Endothelial cell of umbilical vein (primary cell): ENCODE data around the gene PDE11A. TPM values are rescaled to one million over a fixed set of nuclear protein-coding genes. Genes with fewer than 3 reads are reported as not detected.

ENCODE experiments used
- BruUV-seq: library from RNA; stranded (reverse); fragments of 400-500 nt; replicated peaks from 2 replicates; lab custom pipeline; 2021; lab: Mats Ljungman, UMichigan
- CTCF ChIA-PET: fragments of 300-600, 350-600 bp; sonication (Branson Sonifier 250); formaldehyde crosslinking; loops from one replicate; lab custom pipeline; 2021; ENCODE audit warnings: antibody characterized with exemption, inconsistent platforms; lab: Charles Lee
- POLR2A ChIA-PET: fragments of 300-600, 350-600 bp; sonication (Branson Sonifier 250); formaldehyde crosslinking; loops from one replicate; lab custom pipeline; 2021; ENCODE audit warnings: antibody characterized with exemption, inconsistent platforms; lab: Charles Lee
- DNase-seq: peaks from one replicate; pipeline ENCODE4 v3.0.0-alpha.2; 2011; ENCODE audit warnings: low read depth, low spot score
- FAIRE-seq: peaks from 2 replicates; lab custom pipeline; 2011; peaks lifted over from hg19 to GRCh38; lab: Jason Lieb, UNC
- H2AFZ ChIP-seq: 2 replicates; pipeline ENCODE4 v1.6.0; 2012; ENCODE audit warnings: low read depth, low read length, control low read depth, inconsistent platforms
- H3K27ac ChIP-seq: 2 replicates; pipeline ENCODE4 v1.5.1; 2011; ENCODE audit warnings: low read depth, mild to moderate bottlenecking, control low read depth, low read length, moderate library complexity; ENCODE audit not compliant: insufficient read depth
- H3K27me3 ChIP-seq, 2 experiments: 2 replicates each; pipeline versions ENCODE4 v1.6.0 to v1.6.1; 2011; ENCODE audit warnings: low read length in 2 of 2, mixed read lengths in 1 of 2; ENCODE audit not compliant: control insufficient read depth in 2 of 2, insufficient read depth in 2 of 2
- H3K36me3 ChIP-seq, 2 experiments: 2 replicates in 1 of 2; 3 replicates in 1 of 2; pipeline ENCODE4 v1.5.1; 2011; ENCODE audit warnings: low read length in 2 of 2, mild to moderate bottlenecking in 1 of 2, moderate library complexity in 1 of 2; ENCODE audit not compliant: control insufficient read depth in 2 of 2, insufficient read depth in 2 of 2; ENCODE audit errors: extremely low read depth in 1 of 2
- H3K4me1 ChIP-seq: 3 replicates; pipeline ENCODE4 v1.5.1; 2011; ENCODE audit warnings: mild to moderate bottlenecking, low read length; ENCODE audit not compliant: control insufficient read depth, insufficient read depth; ENCODE audit errors: extremely low read depth
- H3K4me2 ChIP-seq: 2 replicates; pipeline ENCODE4 v1.6.1; 2011; ENCODE audit warnings: low read length, control low read depth, mixed read lengths; ENCODE audit not compliant: insufficient read depth
- H3K4me3 ChIP-seq, 3 experiments: fragments of 200-600 bp in 1 of 3; sonication (generic), shearing (Covaris generic) in 1 of 3; replicated peaks in 1 of 3; 2 replicates each; pipeline ENCODE4 v1.5.1; 2011 to 2016; ENCODE audit warnings: control low read depth in 3 of 3, low read length in 3 of 3, mild to moderate bottlenecking in 2 of 3, inconsistent platforms in 1 of 3, low read depth in 1 of 3, moderate library complexity in 1 of 3; ENCODE audit not compliant: insufficient read depth in 1 of 3
- H3K79me2 ChIP-seq: 2 replicates; pipeline ENCODE4 v1.6.0; 2012; ENCODE audit warnings: low read length, inconsistent platforms; ENCODE audit not compliant: control insufficient read depth, insufficient read depth
- H3K9ac ChIP-seq: replicated peaks from 2 replicates; pipeline ENCODE3; 2011; ENCODE audit warnings: low read length, control low read depth; ENCODE audit not compliant: insufficient read depth; ENCODE audit errors: extremely low read depth
- H3K9me1 ChIP-seq: replicated peaks from 3 replicates; pipeline ENCODE4 v1.6.0; 2011; ENCODE audit warnings: mild to moderate bottlenecking, low read length; ENCODE audit not compliant: control insufficient read depth, insufficient read depth; ENCODE audit errors: extremely low read depth
- H3K9me3 ChIP-seq: replicated peaks from 2 replicates; pipeline ENCODE4 v1.5.1; 2012; ENCODE audit warnings: low read length, inconsistent platforms; ENCODE audit not compliant: control insufficient read depth, insufficient read depth
- H4K20me1 ChIP-seq: replicated peaks from 2 replicates; pipeline ENCODE3; 2011; ENCODE audit warnings: mild to moderate bottlenecking, low read length; ENCODE audit not compliant: control insufficient read depth, insufficient read depth; ENCODE audit errors: extremely low read depth
- EZH2 ChIP-seq: IDR thresholded peaks from 2 replicates; pipeline ENCODE4 v1.6.1; 2012; ENCODE audit warnings: borderline replicate concordance, low read depth, mild to moderate bottlenecking, moderate library complexity, low read length, inconsistent platforms; ENCODE audit not compliant: severe bottlenecking
- FOS ChIP-seq: IDR thresholded peaks from 2 replicates; pipeline ENCODE4 v1.6.1; 2011; ENCODE audit warnings: mild to moderate bottlenecking, low read length, moderate library complexity, borderline replicate concordance; ENCODE audit not compliant: insufficient read depth
- GATA2 ChIP-seq: IDR thresholded peaks from 2 replicates; pipeline ENCODE4 v1.7.0; 2011; ENCODE audit warnings: low read depth, mild to moderate bottlenecking, moderate library complexity, mixed read lengths, low read length; ENCODE audit not compliant: insufficient read length, insufficient read depth
- JUN ChIP-seq: IDR thresholded peaks from 2 replicates; pipeline ENCODE4 v1.6.1; 2011; ENCODE audit warnings: borderline replicate concordance, low read depth; ENCODE audit not compliant: insufficient read length, insufficient read depth
- MAX ChIP-seq: IDR thresholded peaks from 2 replicates; pipeline ENCODE4 v1.6.1; 2011; ENCODE audit not compliant: insufficient read depth, insufficient read length
- MYC ChIP-seq: IDR thresholded peaks from one replicate; pipeline ENCODE4 v1.6.1; 2011; ENCODE audit warnings: mild to moderate bottlenecking, low read depth, low read length
- POLR2A ChIP-seq: IDR thresholded peaks from 2 replicates; pipeline ENCODE4 v1.6.1; 2012; ENCODE audit warnings: low read depth, mild to moderate bottlenecking, control low read depth, low read length
- POLR2AphosphoS5 ChIP-seq: IDR thresholded peaks from 2 replicates; pipeline ENCODE4 v1.6.1; 2012; ENCODE audit warnings: low read depth, mild to moderate bottlenecking, control low read depth, low read length, moderate library complexity; ENCODE audit not compliant: insufficient read depth
- dilution Hi-C: fragments of 300-500 bp; cut with MboI; formaldehyde crosslinking; loops from one replicate; pipeline ENCODE4 v1.15.0; 2019; ENCODE audit warnings: low sequenced_read_pairs; ENCODE audit not compliant: extremely low pct_ligation_motif_present
- intact Hi-C: fragments of 100-400 bp; cut with micrococcal nuclease; formaldehyde crosslinking; loops from one replicate; pipeline ENCODE4 v1.10.0; 2022
- polyA plus RNA-seq, 4 experiments: library from polyadenylated mRNA; depleted of rRNA in 3 of 4; stranded (reverse) in 3 of 4; unstranded in 1 of 4; fragments of >200 nt; gene quantifications; 2 replicates each; pipeline versions ENCODE4 v1.2.1 to v1.2.3, GENCODE V29; 2011 to 2012; ENCODE audit warnings: missing spikeins in 1 of 4
- total RNA-seq: library from RNA; stranded (reverse); gene quantifications from 2 replicates; pipeline ENCODE4 v1.2.3, GENCODE V29; 2021
- TF ChIP-seq, protein P1 (sequence below), 2 donors: IDR thresholded peaks; 1 replicate in 1 of 2; 2 replicates in 1 of 2; pipeline ENCODE4 v1.5.1; 2011; ENCODE audit warnings: low read length in 2 of 2, mild to moderate bottlenecking in 2 of 2, moderate library complexity in 2 of 2, control low read depth in 1 of 2, inconsistent platforms in 1 of 2, low read depth in 1 of 2; ENCODE audit not compliant: insufficient read depth in 1 of 2; ENCODE audit errors: extremely low read depth in 1 of 2

PDE11A gene
- total and polyA plus RNA-seq, 2 donors (not counting 3 experiments of a cell fraction or from before 2014, with no cell fraction given): 0.07 to 0.51 TPM

DNA sequence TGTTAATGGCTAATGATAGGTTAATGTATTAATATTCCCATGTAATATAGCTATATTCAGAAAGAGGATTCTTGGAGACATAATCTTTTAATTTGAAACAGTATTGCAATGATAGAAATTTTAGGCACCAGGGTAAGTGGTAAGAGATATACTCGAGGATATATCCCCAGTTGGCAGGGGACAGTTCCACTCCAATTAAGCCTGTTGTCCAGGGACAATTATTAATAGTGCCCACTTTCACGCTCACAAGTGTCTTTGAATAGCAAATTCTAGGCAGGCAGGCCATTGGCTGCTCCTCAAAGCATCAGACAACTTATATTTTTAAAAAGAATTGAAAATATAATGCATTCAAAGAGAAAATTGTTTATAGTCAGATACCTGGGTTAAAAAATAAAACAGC is 190.7 kb downstream of the PDE11A start:
- Histone ChIP-seq H3K4me1 (no peaks in the 10 kb centered on the region), H3K4me3 (no peak overlapping the region), H3K9ac (no peak overlapping the region), H2AFZ (no peak overlapping the region), H4K20me1 (no peaks in the 10 kb centered on the region), H3K4me2 (no peak overlapping the region), H3K27ac (no peak overlapping the region), H3K9me3 (no peaks in the 10 kb centered on the region), H3K27me3 (no peaks in the 10 kb centered on the region), H3K9me1 (no peaks in the 10 kb centered on the region), H3K36me3 (no peaks in the 10 kb centered on the region), H3K79me2 (no peaks in the 10 kb centered on the region)
- intact Hi-C loops (no loop called here), dilution Hi-C loops (no loop called here)
- FAIRE-seq: no peak
- ChIA-PET CTCF (no interaction called here), POLR2A (no interaction called here)
- BruUV-seq: no TSS peak
- TF ChIP-seq FOS: no peak
- DNase-seq: no peak

- H4K20me1 ChIP-seq: no peaks in the 10 kb centered on the region
- no peak for FAIRE-seq
These were observed 191.4 kb downstream of the PDE11A start for GRCh38 chr2:177881008-177881747.

More at GRCh38 chr2:177881008-177881747, 191.4 kb downstream of the PDE11A start:
- Histone ChIP-seq H3K4me3 (no peak overlapping the region), H3K27me3 (no peaks in the 10 kb centered on the region), H3K9me1 (no peaks in the 10 kb centered on the region), H3K36me3 (no peaks in the 10 kb centered on the region), H2AFZ (no peak overlapping the region), H3K27ac (no peak overlapping the region), H3K4me2 (no peak overlapping the region), H3K9me3 (no peaks in the 10 kb centered on the region), H3K79me2 (no peaks in the 10 kb centered on the region), H3K4me1 (no peaks in the 10 kb centered on the region), H3K9ac (no peak overlapping the region)
- ChIA-PET POLR2A (no interaction called here), CTCF (no interaction called here)
- TF ChIP-seq JUN (no peak), MYC (no peak), FOS (no peak), EZH2 (no peak), POLR2A (no peak), POLR2AphosphoS5 (no peak), GATA2 (no peak), MAX (no peak)
- TF ChIP-seq, protein P1, sequence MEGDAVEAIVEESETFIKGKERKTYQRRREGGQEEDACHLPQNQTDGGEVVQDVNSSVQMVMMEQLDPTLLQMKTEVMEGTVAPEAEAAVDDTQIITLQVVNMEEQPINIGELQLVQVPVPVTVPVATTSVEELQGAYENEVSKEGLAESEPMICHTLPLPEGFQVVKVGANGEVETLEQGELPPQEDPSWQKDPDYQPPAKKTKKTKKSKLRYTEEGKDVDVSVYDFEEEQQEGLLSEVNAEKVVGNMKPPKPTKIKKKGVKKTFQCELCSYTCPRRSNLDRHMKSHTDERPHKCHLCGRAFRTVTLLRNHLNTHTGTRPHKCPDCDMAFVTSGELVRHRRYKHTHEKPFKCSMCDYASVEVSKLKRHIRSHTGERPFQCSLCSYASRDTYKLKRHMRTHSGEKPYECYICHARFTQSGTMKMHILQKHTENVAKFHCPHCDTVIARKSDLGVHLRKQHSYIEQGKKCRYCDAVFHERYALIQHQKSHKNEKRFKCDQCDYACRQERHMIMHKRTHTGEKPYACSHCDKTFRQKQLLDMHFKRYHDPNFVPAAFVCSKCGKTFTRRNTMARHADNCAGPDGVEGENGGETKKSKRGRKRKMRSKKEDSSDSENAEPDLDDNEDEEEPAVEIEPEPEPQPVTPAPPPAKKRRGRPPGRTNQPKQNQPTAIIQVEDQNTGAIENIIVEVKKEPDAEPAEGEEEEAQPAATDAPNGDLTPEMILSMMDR (IDR thresholded peaks at IDR 0.05; ENCODE audit: extremely low read depth in 1 of 2, insufficient read depth in 1 of 2, low read depth in 1 of 2, low read length in 2 of 2): no peak
- intact Hi-C loops (no loop called here), dilution Hi-C loops (no loop called here)
- DNase-seq: no peak
- no TSS peak for BruUV-seq
